Measurements from ENCODE around the gene USP48. TPM values are rescaled to one million over a fixed set of nuclear protein-coding genes. Genes with fewer than 3 reads are reported as not detected.

Gene USP48
- total RNA-seq, 2 experiments from 2014 or later, result 73.3 to 76.0 TPM

GRCh38 chr1:21672478-21673276, 110.3 kb downstream of the USP48 start:
- peaks cover 12% of the 10 kb centered on the region for H3K36me3 Mint-ChIP-seq (ENCODE audit: low read depth)
- no peak overlapping the region for H3K27ac Mint-ChIP-seq
- H3K9me3 ChIP-seq (ENCODE audit: control insufficient read depth in 1 of 2, insufficient read depth in 1 of 2, low read length in 2 of 2), result peaks cover 0 to 12% of the 10 kb centered on the region in 2 experiments
- no peak for TF ChIP-seq CTCF (IDR thresholded peaks at IDR 0.05)
- CTCF ChIA-PET, result no interaction called here
- no peaks in the 10 kb centered on the region for H3K9me3 Mint-ChIP-seq
- H3K4me3 Mint-ChIP-seq, result no peak overlapping the region
- H3K27me3 Mint-ChIP-seq, result peaks cover 9% of the 10 kb centered on the region
- intact Hi-C loops (cut with DNase I, micrococcal nuclease), result no loop called here
- POLR2A ChIA-PET, result no interaction called here
- peaks cover 3% of the 10 kb centered on the region for H3K36me3 ChIP-seq (ENCODE audit: insufficient read depth, low read length)
- no peak for ATAC-seq (ENCODE audit: poor library complexity)
- no peak for DNase-seq
- H3K4me1 ChIP-seq (ENCODE audit: insufficient read depth, low read length), result peaks cover 24% of the 10 kb centered on the region
- no peaks in the 10 kb centered on the region for H3K4me1 Mint-ChIP-seq (ENCODE audit: low read depth)
- no peak overlapping the region for H3K27ac ChIP-seq (ENCODE audit: low read depth in 1 of 2, low read length in 2 of 2)
- no peak overlapping the region for H3K4me3 ChIP-seq (ENCODE audit: low read length)
- peaks cover 12 to 14% of the 10 kb centered on the region in 2 experiments for H3K27me3 ChIP-seq (ENCODE audit: control insufficient read depth in 1 of 2, insufficient read depth in 2 of 2, low read length in 2 of 2)

- no peak overlapping the region for H3K4me3 Mint-ChIP-seq
- ChIA-PET CTCF (interaction anchor here (0.8 kb wide), 1 partner anchor 13 kb away, joined by 4 read pairs; no protein-coding TSS in a partner anchor), POLR2A (no interaction called here)
- peaks cover 0 to 13% of the 10 kb centered on the region in 2 experiments for H3K9me3 ChIP-seq (ENCODE audit: control insufficient read depth in 1 of 2, insufficient read depth in 1 of 2, low read length in 2 of 2)
- peaks cover 16% of the 10 kb centered on the region for H3K27me3 Mint-ChIP-seq
- H3K9me3 Mint-ChIP-seq, result no peaks in the 10 kb centered on the region
- ATAC-seq (ENCODE audit: poor library complexity) (no peak), DNase-seq (no peak)
- intact Hi-C loops (cut with DNase I, micrococcal nuclease), result no loop called here
- peaks cover 7% of the 10 kb centered on the region for H3K36me3 Mint-ChIP-seq (ENCODE audit: low read depth)
- peaks cover 3% of the 10 kb centered on the region for H3K36me3 ChIP-seq (ENCODE audit: insufficient read depth, low read length)
- H3K27me3 ChIP-seq (ENCODE audit: control insufficient read depth in 1 of 2, insufficient read depth in 2 of 2, low read length in 2 of 2), result peaks cover 18 to 20% of the 10 kb centered on the region in 2 experiments
- H3K27ac ChIP-seq (ENCODE audit: low read depth in 1 of 2, low read length in 2 of 2), result no peak overlapping the region
- H3K27ac Mint-ChIP-seq, result no peak overlapping the region
- no peaks in the 10 kb centered on the region for H3K4me1 Mint-ChIP-seq (ENCODE audit: low read depth)
- no peak for TF ChIP-seq CTCF (IDR thresholded peaks at IDR 0.05)
- peaks cover 25% of the 10 kb centered on the region for H3K4me1 ChIP-seq (ENCODE audit: insufficient read depth, low read length)
- H3K4me3 ChIP-seq (ENCODE audit: low read length), result no peak overlapping the region
Measured at GRCh38 chr1:21671915-21672314, 111.0 kb downstream of the USP48 start.

- no peaks in the 10 kb centered on the region for H3K4me1 Mint-ChIP-seq (ENCODE audit: low read depth)
- H3K27ac Mint-ChIP-seq, result no peak overlapping the region
- no peak for DNase-seq
- peaks cover 3% of the 10 kb centered on the region for H3K36me3 ChIP-seq (ENCODE audit: insufficient read depth, low read length)
- intact Hi-C loops (cut with DNase I, micrococcal nuclease), result no loop called here
- no peak for TF ChIP-seq CTCF (IDR thresholded peaks at IDR 0.05)
- no peak overlapping the region for H3K27ac ChIP-seq (ENCODE audit: low read depth in 1 of 2, low read length in 2 of 2)
- no peak for ATAC-seq (ENCODE audit: poor library complexity)
- H3K9me3 ChIP-seq (ENCODE audit: control insufficient read depth in 1 of 2, insufficient read depth in 1 of 2, low read length in 2 of 2), result peaks cover 0 to 15% of the 10 kb centered on the region in 2 experiments
- no peak overlapping the region for H3K4me3 Mint-ChIP-seq
- H3K27me3 ChIP-seq (ENCODE audit: control insufficient read depth in 1 of 2, insufficient read depth in 2 of 2, low read length in 2 of 2), result peaks cover 23 to 25% of the 10 kb centered on the region in 2 experiments
- no peak overlapping the region for H3K4me3 ChIP-seq (ENCODE audit: low read length)
- peaks cover 22% of the 10 kb centered on the region for H3K27me3 Mint-ChIP-seq
- peaks cover 25% of the 10 kb centered on the region for H3K4me1 ChIP-seq (ENCODE audit: insufficient read depth, low read length)
- H3K9me3 Mint-ChIP-seq, result no peaks in the 10 kb centered on the region
- peaks cover under 1% of the 10 kb centered on the region for H3K36me3 Mint-ChIP-seq (ENCODE audit: low read depth)
- POLR2A ChIA-PET, result no interaction called here
- CTCF ChIA-PET, result interaction anchor here (0.8 kb wide), 1 partner anchor 12 kb away, joined by 4 read pairs; no protein-coding TSS in a partner anchor
Measured at GRCh38 chr1:21670956-21671902, 111.7 kb downstream of the USP48 start.

Data from CD4-positive, alpha-beta T cell (primary cell).